ENCODE data around the gene LTBP3.

The LTBP3 gene

GRCh38 chr11:65492637-65493366 is 65.4 kb downstream of the LTBP3 start:
- no peak for FAIRE-seq

GRCh38 chr11:65492387-65492636 is 65.8 kb downstream of the LTBP3 start:
- no peak for FAIRE-seq

GRCh38 chr11:65491614-65492386 is 66.4 kb downstream of the LTBP3 start:
- FAIRE-seq = no peak

GRCh38 chr11:65491163-65491465 is 67.0 kb downstream of the LTBP3 start:
- no peak for FAIRE-seq

- FAIRE-seq = no peak
Observed at GRCh38 chr11:65489706-65490320, 68.3 kb downstream of the LTBP3 start.

GRCh38 chr11:65489035-65489705 is 69.0 kb downstream of the LTBP3 start:
- FAIRE-seq = peak; percentile 83
